Measurements from ENCODE around the gene SMIM35.
"Not testable (repeated sequence)": the region's sequence is repeated elsewhere in the genome, so short reads cannot be mapped to it uniquely, and the experiment has no call there.

SMIM35 gene

DNA sequence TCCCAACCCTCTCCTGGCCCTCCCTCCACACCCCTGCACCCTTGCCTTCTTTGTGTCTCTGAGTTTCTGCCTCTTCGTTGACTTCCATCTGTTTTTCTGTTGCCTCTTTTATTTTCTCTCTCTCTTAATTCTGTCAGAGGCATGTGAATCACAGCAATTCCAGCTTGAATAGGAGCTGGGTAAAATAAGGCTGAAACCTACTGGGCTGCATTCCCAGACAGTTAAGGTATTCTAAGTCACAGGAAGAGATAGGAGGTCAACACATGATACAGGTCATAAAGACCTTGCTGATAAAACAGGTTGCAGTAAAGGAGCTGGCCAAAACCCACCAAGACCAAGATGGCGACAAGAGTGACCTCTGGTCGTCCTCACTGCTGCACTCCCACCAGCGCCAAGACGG, 24.1 kb downstream of the SMIM35 start:
- not testable (repeated sequence) for H3K27me3 ChIP-seq (ENCODE audit: insufficient read depth, low read length, poor library complexity); H3K36me3 ChIP-seq (ENCODE audit: control insufficient read depth, insufficient read depth, low read length); H2BK120ac ChIP-seq (ENCODE audit: low read depth, low read length); H3K27ac ChIP-seq (ENCODE audit: low read depth, low read length); H2BK5ac ChIP-seq (ENCODE audit: low read length); H3K4me2 ChIP-seq (ENCODE audit: low read length); H3K9ac ChIP-seq (ENCODE audit: low read length); H3K79me2 ChIP-seq (ENCODE audit: control insufficient read depth, insufficient read depth, low read length); H3K23ac ChIP-seq (ENCODE audit: low read length); H4K5ac ChIP-seq (ENCODE audit: low read length); H3K79me1 ChIP-seq (ENCODE audit: low read length); DNase-seq; H3K56ac ChIP-seq (ENCODE audit: low read length); H3K18ac ChIP-seq (ENCODE audit: low read length); H4K8ac ChIP-seq (ENCODE audit: low read depth, low read length); H3K4ac ChIP-seq (ENCODE audit: low read depth, low read length); H2BK15ac ChIP-seq (replicated peaks; ENCODE audit: low read depth); H3K4me1 ChIP-seq (ENCODE audit: control insufficient read depth, low read depth, low read length); H2AK5ac ChIP-seq (ENCODE audit: low read length); H3K4me3 ChIP-seq (ENCODE audit: low read length)
- WGBS (ENCODE audit: extremely low coverage, insufficient coverage, low lambda C conversion rate): no CpG with 5 or more reads among the region's 5 CpGs

DNA sequence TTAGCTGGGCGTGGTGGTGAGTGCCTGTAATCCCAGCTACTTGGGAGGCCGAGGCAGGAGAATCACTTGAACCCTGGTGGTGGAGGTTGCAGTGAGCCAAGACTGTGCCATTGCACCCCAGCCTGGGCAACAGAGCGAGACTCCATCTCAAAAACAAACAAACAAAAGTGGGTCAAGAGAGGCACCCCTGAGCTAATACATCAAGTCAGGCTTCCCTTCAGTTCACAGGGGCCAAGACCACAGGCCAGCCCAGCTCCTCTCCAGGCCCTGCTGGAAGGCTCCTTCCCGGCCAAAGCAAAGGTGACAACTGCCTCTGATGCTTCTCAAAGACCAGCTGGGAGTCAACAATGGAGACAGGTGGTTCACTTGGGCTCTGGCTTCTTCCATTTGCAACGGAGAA, 24.6 kb downstream of the SMIM35 start:
- H2BK120ac ChIP-seq (ENCODE audit: low read depth, low read length); H2BK5ac ChIP-seq (ENCODE audit: low read length); H3K79me1 ChIP-seq (ENCODE audit: low read length); H3K36me3 ChIP-seq (ENCODE audit: control insufficient read depth, insufficient read depth, low read length); H3K18ac ChIP-seq (ENCODE audit: low read length); H3K79me2 ChIP-seq (ENCODE audit: control insufficient read depth, insufficient read depth, low read length); H4K8ac ChIP-seq (ENCODE audit: low read depth, low read length); H3K4me3 ChIP-seq (ENCODE audit: low read length); H3K56ac ChIP-seq (ENCODE audit: low read length); H3K23ac ChIP-seq (ENCODE audit: low read length); H2AK5ac ChIP-seq (ENCODE audit: low read length); H3K9ac ChIP-seq (ENCODE audit: low read length); H3K4me1 ChIP-seq (ENCODE audit: control insufficient read depth, low read depth, low read length); DNase-seq; H3K4ac ChIP-seq (ENCODE audit: low read depth, low read length); H3K27ac ChIP-seq (ENCODE audit: low read depth, low read length); H3K27me3 ChIP-seq (ENCODE audit: insufficient read depth, low read length, poor library complexity); H3K4me2 ChIP-seq (ENCODE audit: low read length); H2BK15ac ChIP-seq (replicated peaks; ENCODE audit: low read depth); H4K5ac ChIP-seq (ENCODE audit: low read length): not testable (repeated sequence)
- no CpG with 5 or more reads among the region's 5 CpGs for WGBS (ENCODE audit: extremely low coverage, insufficient coverage, low lambda C conversion rate)

DNA sequence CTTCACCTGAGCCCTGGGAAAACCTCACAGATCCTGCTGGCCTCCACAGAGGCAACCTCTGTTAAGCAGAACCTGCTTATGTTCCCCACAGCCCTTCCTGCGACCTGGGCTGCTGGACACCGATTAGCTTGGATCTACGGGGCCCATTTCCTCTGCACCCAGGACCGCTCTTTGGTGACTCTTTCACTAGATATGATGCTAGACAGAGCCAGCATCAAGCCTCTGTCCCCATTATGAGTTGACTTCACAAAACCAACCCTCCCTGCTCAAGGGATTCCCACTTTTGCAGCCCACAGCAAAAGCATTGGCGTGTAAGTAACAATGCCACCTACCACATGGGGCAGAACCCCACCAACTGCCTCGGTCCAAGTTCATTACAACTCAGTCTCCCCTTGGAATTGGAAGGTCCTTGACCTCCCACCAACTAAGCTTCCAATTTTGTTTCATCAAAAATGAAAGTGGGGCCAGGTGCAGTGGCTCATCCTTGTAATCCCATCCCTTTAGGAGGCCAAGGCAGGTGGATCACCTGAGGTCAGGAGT, 25.1 kb downstream of the SMIM35 start:
- H3K4me2 ChIP-seq (ENCODE audit: low read length): no peak overlapping the region
- no peak overlapping the region for H3K23ac ChIP-seq (ENCODE audit: low read length)
- no peak overlapping the region for H3K4me3 ChIP-seq (ENCODE audit: low read length)
- H3K79me1 ChIP-seq (ENCODE audit: low read length): no peaks in the 10 kb centered on the region
- H3K79me2 ChIP-seq (ENCODE audit: control insufficient read depth, insufficient read depth, low read length): no peaks in the 10 kb centered on the region
- no peak overlapping the region for H4K8ac ChIP-seq (ENCODE audit: low read depth, low read length)
- H2BK120ac ChIP-seq (ENCODE audit: low read depth, low read length): no peak overlapping the region
- H3K9ac ChIP-seq (ENCODE audit: low read length): no peak overlapping the region
- no peaks in the 10 kb centered on the region for H3K4me1 ChIP-seq (ENCODE audit: control insufficient read depth, low read depth, low read length)
- H4K5ac ChIP-seq (ENCODE audit: low read length): no peak overlapping the region
- no peaks in the 10 kb centered on the region for H3K36me3 ChIP-seq (ENCODE audit: control insufficient read depth, insufficient read depth, low read length)
- H3K27me3 ChIP-seq (ENCODE audit: insufficient read depth, low read length, poor library complexity): no peaks in the 10 kb centered on the region
- DNase-seq: no peak
- no peak overlapping the region for H2BK15ac ChIP-seq (replicated peaks; ENCODE audit: low read depth)
- H3K27ac ChIP-seq (ENCODE audit: low read depth, low read length): no peak overlapping the region
- H3K18ac ChIP-seq (ENCODE audit: low read length): no peak overlapping the region
- H3K4ac ChIP-seq (ENCODE audit: low read depth, low read length): no peak overlapping the region
- H2AK5ac ChIP-seq (ENCODE audit: low read length): no peak overlapping the region
- no peak overlapping the region for H2BK5ac ChIP-seq (ENCODE audit: low read length)
- H3K56ac ChIP-seq (ENCODE audit: low read length): no peak overlapping the region
- no CpG with 5 or more reads among the region's 6 CpGs for WGBS (ENCODE audit: extremely low coverage, insufficient coverage, low lambda C conversion rate)

DNA sequence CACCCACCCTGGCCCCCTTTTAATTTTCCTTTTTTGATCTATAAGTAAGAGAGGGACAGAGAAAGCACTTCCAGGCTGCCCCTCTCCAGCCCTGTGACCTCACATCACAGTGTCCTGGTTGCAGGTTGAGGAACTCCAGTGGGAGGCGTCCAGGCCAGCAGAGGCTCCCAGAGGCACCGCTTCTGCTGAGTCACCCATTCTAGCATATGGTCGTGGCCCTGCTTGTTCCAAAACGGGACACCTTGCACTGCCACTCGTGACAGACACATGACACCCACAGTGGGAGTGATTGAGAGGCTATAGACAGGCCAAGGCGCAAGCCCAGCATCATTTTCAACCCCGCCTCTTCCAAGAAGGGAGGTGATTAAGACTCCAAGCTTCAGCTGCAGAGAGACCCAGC, 25.9 kb downstream of the SMIM35 start:
- H3K79me1 ChIP-seq (ENCODE audit: low read length): no peaks in the 10 kb centered on the region
- H3K4me3 ChIP-seq (ENCODE audit: low read length): no peak overlapping the region
- DNase-seq: no peak

DNA sequence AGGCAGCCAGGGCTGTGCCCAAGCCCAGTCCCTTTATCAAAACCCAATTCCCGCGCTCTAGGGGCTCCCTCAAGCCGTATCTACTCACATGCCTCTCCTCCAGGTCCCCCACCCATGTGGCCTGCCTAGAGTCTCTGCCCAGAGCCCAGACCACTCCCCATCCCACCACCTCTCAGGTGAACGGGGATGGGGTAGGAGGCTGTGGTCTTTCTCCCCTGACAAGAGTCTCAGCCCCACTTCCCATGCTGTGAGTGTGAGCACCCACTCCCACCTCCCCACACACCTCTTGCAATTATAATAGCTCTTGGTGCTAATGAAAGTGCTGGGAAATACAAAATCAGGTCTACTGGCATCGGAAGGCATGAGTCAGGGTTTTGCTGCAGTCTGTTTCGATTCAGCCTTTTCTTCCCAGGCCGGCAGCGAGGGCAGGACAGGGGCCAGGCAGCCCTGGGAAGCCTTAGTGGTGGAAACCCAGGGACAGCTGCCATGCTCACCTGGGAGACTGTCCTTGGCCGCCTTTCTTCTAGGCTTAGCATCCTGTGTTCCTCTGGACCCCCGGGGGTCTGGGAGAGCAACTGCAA, 26.6 kb downstream of the SMIM35 start:
- H3K27ac ChIP-seq (ENCODE audit: low read depth, low read length): no peak overlapping the region

More for the DNA sequence above, 25.9 kb downstream of the SMIM35 start:
- H2BK120ac ChIP-seq (ENCODE audit: low read depth, low read length): no peak overlapping the region
- H4K8ac ChIP-seq (ENCODE audit: low read depth, low read length): no peak overlapping the region
- no peaks in the 10 kb centered on the region for H3K36me3 ChIP-seq (ENCODE audit: control insufficient read depth, insufficient read depth, low read length)
- no peak overlapping the region for H3K4me2 ChIP-seq (ENCODE audit: low read length)
- no peak overlapping the region for H2BK5ac ChIP-seq (ENCODE audit: low read length)
- no peak overlapping the region for H3K56ac ChIP-seq (ENCODE audit: low read length)
- H3K27ac ChIP-seq (ENCODE audit: low read depth, low read length): no peak overlapping the region
- H2AK5ac ChIP-seq (ENCODE audit: low read length): no peak overlapping the region
- no peaks in the 10 kb centered on the region for H3K79me2 ChIP-seq (ENCODE audit: control insufficient read depth, insufficient read depth, low read length)
- no peak overlapping the region for H3K9ac ChIP-seq (ENCODE audit: low read length)
- H3K23ac ChIP-seq (ENCODE audit: low read length): no peak overlapping the region
- no peak overlapping the region for H4K5ac ChIP-seq (ENCODE audit: low read length)
- no CpG with 5 or more reads among the region's 7 CpGs for WGBS (ENCODE audit: extremely low coverage, insufficient coverage, low lambda C conversion rate)
- no peak overlapping the region for H3K4ac ChIP-seq (ENCODE audit: low read depth, low read length)
- H2BK15ac ChIP-seq (replicated peaks; ENCODE audit: low read depth): no peak overlapping the region
- no peak overlapping the region for H3K18ac ChIP-seq (ENCODE audit: low read length)
- H3K4me1 ChIP-seq (ENCODE audit: control insufficient read depth, low read depth, low read length): no peaks in the 10 kb centered on the region
- H3K27me3 ChIP-seq (ENCODE audit: insufficient read depth, low read length, poor library complexity): no peaks in the 10 kb centered on the region

More for the DNA sequence above, 26.6 kb downstream of the SMIM35 start:
- no peak for DNase-seq
- Histone ChIP-seq H2AK5ac (ENCODE audit: low read length) (no peak overlapping the region), H3K79me1 (ENCODE audit: low read length) (no peaks in the 10 kb centered on the region), H2BK5ac (ENCODE audit: low read length) (no peak overlapping the region), H3K36me3 (ENCODE audit: control insufficient read depth, insufficient read depth, low read length) (no peaks in the 10 kb centered on the region), H3K4me3 (ENCODE audit: low read length) (no peak overlapping the region), H3K56ac (ENCODE audit: low read length) (no peak overlapping the region), H3K27me3 (ENCODE audit: insufficient read depth, low read length, poor library complexity) (no peaks in the 10 kb centered on the region), H3K4me1 (ENCODE audit: control insufficient read depth, low read depth, low read length) (no peaks in the 10 kb centered on the region), H3K9ac (ENCODE audit: low read length) (no peak overlapping the region), H4K5ac (ENCODE audit: low read length) (no peak overlapping the region), H3K79me2 (ENCODE audit: control insufficient read depth, insufficient read depth, low read length) (no peaks in the 10 kb centered on the region), H3K23ac (ENCODE audit: low read length) (no peak overlapping the region), H3K4me2 (ENCODE audit: low read length) (no peak overlapping the region), H4K8ac (ENCODE audit: low read depth, low read length) (no peak overlapping the region), H3K18ac (ENCODE audit: low read length) (no peak overlapping the region), H2BK15ac (replicated peaks; ENCODE audit: low read depth) (no peak overlapping the region), H2BK120ac (ENCODE audit: low read depth, low read length) (no peak overlapping the region), H3K4ac (ENCODE audit: low read depth, low read length) (no peak overlapping the region)
- WGBS (ENCODE audit: extremely low coverage, insufficient coverage, low lambda C conversion rate): no CpG with 5 or more reads among the region's 10 CpGs

All from mesendoderm (in vitro differentiated cells).